AG04449 (cell line): Measurements from ENCODE around the gene RTP5.

Source experiments
- CTCF ChIA-PET: fragments of 350-600 bp; formaldehyde crosslinking; extraction: SDS; loops from one replicate; lab custom pipeline; 2021; ENCODE audit warnings: antibody characterized with exemption; lab: Yijun Ruan, JAX
- POLR2A ChIA-PET: fragments of 400-600, 350-600 bp; formaldehyde crosslinking; extraction: SDS; loops from one replicate; lab custom pipeline; 2020; ENCODE audit warnings: antibody characterized with exemption, inconsistent platforms; lab: Yijun Ruan, JAX
- DNase-seq: peaks from one replicate; pipeline ENCODE4 v3.0.0-alpha.2; 2010; ENCODE audit warnings: low read depth, low spot score
- H3K4me3 ChIP-seq: 2 replicates; pipeline ENCODE4 v1.5.1; 2011; ENCODE audit warnings: low read depth, mild to moderate bottlenecking, control low read depth, low read length
- TF ChIP-seq, protein P1 (sequence below): IDR thresholded peaks from one replicate; pipeline ENCODE4 v1.5.1; 2011; ENCODE audit warnings: mild to moderate bottlenecking, moderate library complexity, low read length, control low read depth, inconsistent platforms; ENCODE audit not compliant: insufficient read depth; ENCODE audit errors: missing control alignments

Gene RTP5

DNA sequence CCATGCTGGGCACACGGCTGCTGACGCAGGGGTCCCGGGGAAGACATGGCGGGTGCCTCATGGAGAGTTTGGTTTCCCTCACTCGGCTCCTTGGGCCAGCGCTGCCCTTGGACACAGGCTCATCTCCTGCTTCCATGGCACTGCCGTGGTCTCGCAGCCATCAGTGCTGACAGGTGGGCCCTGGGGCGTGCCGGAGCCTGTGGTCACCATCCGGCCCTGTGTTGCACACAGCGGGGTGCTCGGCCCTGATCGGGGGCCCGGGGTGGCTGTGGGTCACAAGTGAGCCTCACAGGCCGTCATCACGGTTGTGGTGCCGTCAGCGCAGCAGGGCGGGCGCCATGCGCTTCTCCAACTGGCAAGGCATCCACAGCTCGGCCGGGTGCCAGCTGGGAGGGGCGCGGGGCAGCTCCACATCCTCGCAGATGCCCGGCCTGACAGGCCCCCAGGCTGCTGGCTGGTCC is 582 bp downstream of the RTP5 start:
- ChIA-PET CTCF (interaction anchor here (1.3 kb wide), 1 partner anchor 9 kb away, joined by 5 read pairs; no protein-coding TSS in a partner anchor), POLR2A (no interaction called here)
- TF ChIP-seq, protein P1, sequence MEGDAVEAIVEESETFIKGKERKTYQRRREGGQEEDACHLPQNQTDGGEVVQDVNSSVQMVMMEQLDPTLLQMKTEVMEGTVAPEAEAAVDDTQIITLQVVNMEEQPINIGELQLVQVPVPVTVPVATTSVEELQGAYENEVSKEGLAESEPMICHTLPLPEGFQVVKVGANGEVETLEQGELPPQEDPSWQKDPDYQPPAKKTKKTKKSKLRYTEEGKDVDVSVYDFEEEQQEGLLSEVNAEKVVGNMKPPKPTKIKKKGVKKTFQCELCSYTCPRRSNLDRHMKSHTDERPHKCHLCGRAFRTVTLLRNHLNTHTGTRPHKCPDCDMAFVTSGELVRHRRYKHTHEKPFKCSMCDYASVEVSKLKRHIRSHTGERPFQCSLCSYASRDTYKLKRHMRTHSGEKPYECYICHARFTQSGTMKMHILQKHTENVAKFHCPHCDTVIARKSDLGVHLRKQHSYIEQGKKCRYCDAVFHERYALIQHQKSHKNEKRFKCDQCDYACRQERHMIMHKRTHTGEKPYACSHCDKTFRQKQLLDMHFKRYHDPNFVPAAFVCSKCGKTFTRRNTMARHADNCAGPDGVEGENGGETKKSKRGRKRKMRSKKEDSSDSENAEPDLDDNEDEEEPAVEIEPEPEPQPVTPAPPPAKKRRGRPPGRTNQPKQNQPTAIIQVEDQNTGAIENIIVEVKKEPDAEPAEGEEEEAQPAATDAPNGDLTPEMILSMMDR = no peak
- DNase-seq = no peak
- no peak overlapping the region for H3K4me3 ChIP-seq

- H3K4me3 ChIP-seq = no peak overlapping the region
- ChIA-PET POLR2A (no interaction called here), CTCF (interaction anchor here (1.3 kb wide), 1 partner anchor 8 kb away, joined by 5 read pairs; no protein-coding TSS in a partner anchor)
- no peak for DNase-seq
- TF ChIP-seq, protein P1 = no peak
Observed at GRCh38 chr2:241870611-241871537, 1.3 kb downstream of the RTP5 start.

DNA sequence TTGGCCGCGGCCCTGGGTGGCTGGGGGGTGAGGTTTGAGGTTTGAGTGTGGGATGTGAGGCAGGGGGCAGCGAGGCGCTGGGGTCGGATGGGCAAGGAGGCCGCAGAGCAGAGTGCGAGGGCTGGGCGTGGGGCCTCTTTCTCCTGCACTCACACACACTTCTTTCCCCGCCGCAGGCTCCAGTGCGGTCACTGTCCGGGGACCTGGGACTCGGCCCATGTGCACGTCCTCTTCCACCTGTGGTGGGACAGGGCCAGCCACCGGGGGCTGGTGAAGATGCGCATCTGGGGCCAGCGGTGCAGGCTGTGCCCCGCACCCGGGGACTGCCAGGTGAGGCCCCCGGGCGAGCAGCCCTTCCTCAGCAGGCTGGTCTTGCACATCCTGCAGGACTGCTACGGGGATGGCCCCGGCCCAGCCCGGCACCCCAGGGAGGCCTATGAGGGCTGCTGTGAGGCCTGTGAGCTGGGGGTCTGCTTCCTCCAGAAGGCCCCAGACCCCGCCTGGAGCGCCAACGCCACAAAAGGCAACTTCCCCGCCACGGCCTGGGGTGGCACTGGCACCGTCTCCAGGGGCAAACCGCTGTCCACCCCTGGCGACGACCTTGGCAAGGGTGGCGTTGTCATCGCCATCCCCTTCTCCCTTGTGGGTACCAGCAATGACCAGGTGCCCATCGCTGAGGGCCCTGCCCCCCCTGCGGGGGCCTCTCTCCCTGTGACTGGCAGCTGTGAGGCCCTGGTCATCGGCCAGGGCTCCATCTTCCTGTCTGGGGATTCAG is 2.2 kb downstream of the RTP5 start:
- TF ChIP-seq, protein P1 = no peak
- POLR2A ChIA-PET = no interaction called here
- no peak for DNase-seq
- no peak overlapping the region for H3K4me3 ChIP-seq
- CTCF ChIA-PET = no interaction called here

DNA sequence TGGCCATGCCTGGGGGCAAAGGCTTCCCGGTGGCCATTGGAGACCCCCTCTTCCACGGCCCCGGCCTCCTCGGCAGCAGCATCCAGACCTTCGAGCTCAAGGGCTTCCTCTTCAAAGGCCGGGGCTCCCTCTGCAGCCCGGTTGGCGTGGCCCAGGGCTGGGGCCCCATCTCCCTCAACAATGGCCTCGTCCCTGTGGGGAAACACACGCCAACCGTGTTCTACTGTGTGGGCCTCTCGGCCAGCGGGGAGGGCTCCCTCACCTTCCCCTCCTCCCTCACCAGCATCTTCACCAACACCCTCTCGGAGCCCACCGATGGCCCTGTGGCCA is 2.7 kb downstream of the RTP5 start:
- ChIA-PET CTCF (no interaction called here), POLR2A (no interaction called here)
- no peak for DNase-seq
- H3K4me3 ChIP-seq = no peak overlapping the region
- TF ChIP-seq, protein P1 = no peak

- ChIA-PET POLR2A (no interaction called here), CTCF (no interaction called here)
- TF ChIP-seq, protein P1 = no peak
- DNase-seq = no peak
- no peak overlapping the region for H3K4me3 ChIP-seq
Observed at GRCh38 chr2:241873081-241873802, 3.7 kb downstream of the RTP5 start.
